Liver (tissue), 3 donors: Measurements from ENCODE around the gene PLEKHA6.

Experiments
- ATF3 ChIP-seq: IDR thresholded peaks from 2 replicates; pipeline ENCODE4 v1.6.1; 2016; ENCODE audit warnings: antibody characterized with exemption
- CTCF ChIP-seq: fragments of 150-350 bp; IDR thresholded peaks from 2 replicates; pipeline ENCODE4 v1.5.1; 2017; ENCODE audit warnings: improper control_type of control experiment, low read depth, low read length; ENCODE audit not compliant: missing input control
- EGR1 ChIP-seq, 2 donors: IDR thresholded peaks; 2 replicates each; pipeline ENCODE4 v1.6.1; 2016 to 2018; ENCODE audit warnings: antibody characterized with exemption in 2 of 2, low read depth in 2 of 2
- FOXA1 ChIP-seq: IDR thresholded peaks from 2 replicates; pipeline ENCODE4 v1.6.1; 2016; ENCODE audit warnings: antibody characterized with exemption
- FOXA2 ChIP-seq: IDR thresholded peaks from 2 replicates; pipeline ENCODE4 v1.6.1; 2016; ENCODE audit warnings: antibody characterized with exemption
- GABPA ChIP-seq, 2 donors: IDR thresholded peaks in 1 of 2; conservative IDR thresholded peaks in 1 of 2; 2 replicates each; pipeline ENCODE4 v1.6.1; 2016; ENCODE audit warnings: antibody characterized with exemption in 2 of 2, mild to moderate bottlenecking in 1 of 2, moderate library complexity in 1 of 2
- MAX ChIP-seq: IDR thresholded peaks from 2 replicates; pipeline ENCODE4 v1.6.1; 2016; ENCODE audit warnings: antibody characterized with exemption
- NR2F2 ChIP-seq: IDR thresholded peaks from 2 replicates; pipeline ENCODE4 v1.6.1; 2016; ENCODE audit warnings: antibody characterized with exemption
- RAD21 ChIP-seq, 2 donors: IDR thresholded peaks; 2 replicates each; pipeline ENCODE4 v1.6.1; 2016; ENCODE audit warnings: antibody characterized with exemption in 2 of 2, mild to moderate bottlenecking in 2 of 2
- REST ChIP-seq: IDR thresholded peaks from 2 replicates; pipeline ENCODE4 v1.6.1; 2016; ENCODE audit warnings: antibody characterized with exemption, mild to moderate bottlenecking
- SP1 ChIP-seq: IDR thresholded peaks from 2 replicates; pipeline ENCODE4 v1.6.1; 2018; ENCODE audit warnings: antibody characterized with exemption, mild to moderate bottlenecking
- YY1 ChIP-seq: IDR thresholded peaks from 2 replicates; pipeline ENCODE4 v1.6.1; 2016; ENCODE audit warnings: antibody characterized with exemption, mild to moderate bottlenecking
- ZBTB33 ChIP-seq: IDR thresholded peaks from 2 replicates; pipeline ENCODE4 v1.6.1; 2016; ENCODE audit warnings: antibody characterized with exemption
- donor health status: healthy.
- donor health status: healthy.

- TF ChIP-seq CTCF (no peak), ATF3 (no peak), GABPA (IDR thresholded peaks at IDR 0.05 in 1 of 2, conservative IDR thresholded peaks at IDR 0.05 in 1 of 2) (no peak), REST (no peak), EGR1 (IDR thresholded peaks at IDR 0.05; ENCODE audit: low read depth in 2 of 2) (no peak), FOXA2 (no peak), RAD21 (IDR thresholded peaks at IDR 0.05) (no peak), SP1 (no peak), YY1 (no peak), MAX (no peak), FOXA1 (no peak), NR2F2 (no peak), ZBTB33 (no peak)
Measured at GRCh38 chr1:204265665-204266064, 94.1 kb downstream of the PLEKHA6 start.
